Measurements from ENCODE around the gene UGT2B7.
"Not testable (repeated sequence)": the region's sequence is repeated elsewhere in the genome, so short reads cannot be mapped to it uniquely, and the experiment has no call there.

UGT2B7 gene

GRCh38 chr4:69096111-69096656 lies at the start of gene UGT2B7:
Gene UGT2B7, plus strand, starts transcription at chr4:69096474. Its CDS starts 47 bp downstream, at chr4:69096521.
- DNase-seq = no peak

GRCh38 chr4:69049860-69050259 lies 46.4 kb upstream of the UGT2B7 start:
- no peak for DNase-seq

GRCh38 chr4:69050853-69051575 lies 45.3 kb upstream of the UGT2B7 start:
- DNase-seq = not testable (repeated sequence)

- no peak for DNase-seq
Observed at GRCh38 chr4:69051576-69051943, 44.7 kb upstream of the UGT2B7 start.

- not testable (repeated sequence) for DNase-seq
Observed at GRCh38 chr4:69053309-69053885, 42.9 kb upstream of the UGT2B7 start.

GRCh38 chr4:69054033-69054432 lies 42.2 kb upstream of the UGT2B7 start:
- DNase-seq = not testable (repeated sequence)

GRCh38 chr4:69054578-69055200 lies 41.6 kb upstream of the UGT2B7 start:
- DNase-seq = no peak

- no peak for DNase-seq
Observed at GRCh38 chr4:69056150-69056549, 40.1 kb upstream of the UGT2B7 start.

GRCh38 chr4:69056921-69057550 lies 39.2 kb upstream of the UGT2B7 start:
- DNase-seq = no peak

- no peak for DNase-seq
Observed at GRCh38 chr4:69057620-69058409, 38.5 kb upstream of the UGT2B7 start.

- no peak for DNase-seq
Observed at GRCh38 chr4:69058410-69059059, 37.7 kb upstream of the UGT2B7 start.

GRCh38 chr4:69060651-69061308 lies 35.5 kb upstream of the UGT2B7 start:
- no peak for DNase-seq

GRCh38 chr4:69064391-69064790 lies 31.9 kb upstream of the UGT2B7 start:
- no peak for DNase-seq

- DNase-seq = no peak
Observed at GRCh38 chr4:69066945-69067344, 29.3 kb upstream of the UGT2B7 start.

- DNase-seq = no peak
Observed at GRCh38 chr4:69069085-69069484, 27.2 kb upstream of the UGT2B7 start.

- DNase-seq = no peak
Observed at GRCh38 chr4:69070590-69070989, 25.7 kb upstream of the UGT2B7 start.

- no peak for DNase-seq
Observed at GRCh38 chr4:69071286-69071685, 25.0 kb upstream of the UGT2B7 start.

GRCh38 chr4:69073375-69073774 lies 22.9 kb upstream of the UGT2B7 start:
- no peak for DNase-seq

GRCh38 chr4:69075061-69075792 lies 21.0 kb upstream of the UGT2B7 start:
- no peak for DNase-seq

- no peak for DNase-seq
Observed at GRCh38 chr4:69078852-69079251, 17.4 kb upstream of the UGT2B7 start.

- no peak for DNase-seq
Observed at GRCh38 chr4:69088473-69088872, 7.8 kb upstream of the UGT2B7 start.
